HepG2 (cell line): ENCODE data around the gene EMC9. TPM values are rescaled to one million over a fixed set of nuclear protein-coding genes. Genes with fewer than 3 reads are reported as not detected.
A peak's percentile ranks its signal among the peaks of the same experiment; 100 is the strongest.

Experiments
- ARID2 ChIP-seq: sonication (generic); formaldehyde crosslinking; IDR thresholded peaks from 2 replicates; pipeline ENCODE4 v1.8.1; 2022; ENCODE audit warnings: mild to moderate bottlenecking, missing genetic modification reagents, borderline replicate concordance
- ATF7-NPFF ChIP-seq: sonication (generic); formaldehyde crosslinking; IDR thresholded peaks from 2 replicates; pipeline ENCODE4 v1.8.1; 2023; ENCODE audit warnings: mild to moderate bottlenecking, low read depth, missing genetic modification reagents, moderate library complexity
- HOXD1 ChIP-seq: sonication (generic); formaldehyde crosslinking; IDR thresholded peaks from 2 replicates; pipeline ENCODE4 v1.5.0; 2020; ENCODE audit warnings: missing genetic modification reagents
- KMT2B ChIP-seq: IDR thresholded peaks from 2 replicates; pipeline ENCODE4 v1.6.1; 2016; ENCODE audit warnings: missing genetic modification reagents, missing compliant biosample characterization
- NFAT5 ChIP-seq: sonication (generic); formaldehyde crosslinking; IDR thresholded peaks from 2 replicates; pipeline ENCODE4 v1.4.0; 2020; ENCODE audit warnings: missing genetic modification reagents
- NR0B2 ChIP-seq: sonication (generic); formaldehyde crosslinking; IDR thresholded peaks from 2 replicates; pipeline ENCODE4 v1.4.0; 2020; ENCODE audit warnings: mild to moderate bottlenecking, missing genetic modification reagents
- PREB ChIP-seq: sonication (generic); formaldehyde crosslinking; IDR thresholded peaks from 2 replicates; pipeline ENCODE4 v1.4.0; 2020; ENCODE audit warnings: missing genetic modification reagents
- TMF1 ChIP-seq: sonication (generic); formaldehyde crosslinking; IDR thresholded peaks from 2 replicates; pipeline ENCODE4 v1.8.1; 2022; ENCODE audit warnings: low read depth, missing genetic modification reagents
- TOPORS ChIP-seq: sonication (generic); formaldehyde crosslinking; IDR thresholded peaks from 2 replicates; pipeline ENCODE4 v1.8.0; 2023; ENCODE audit warnings: mild to moderate bottlenecking, missing genetic modification reagents
- WIZ ChIP-seq: sonication (generic); formaldehyde crosslinking; IDR thresholded peaks from 2 replicates; pipeline ENCODE4 v1.5.1; 2020; ENCODE audit warnings: mild to moderate bottlenecking, missing genetic modification reagents
- ZNF124 ChIP-seq: sonication (generic); formaldehyde crosslinking; IDR thresholded peaks from 2 replicates; pipeline ENCODE4 v1.4.0; 2020; ENCODE audit warnings: missing genetic modification reagents
- ZNF264 ChIP-seq: sonication (generic); formaldehyde crosslinking; IDR thresholded peaks from 2 replicates; pipeline ENCODE4 v1.4.0; 2020; ENCODE audit warnings: missing genetic modification reagents
- ZNF318 ChIP-seq: sonication (generic); formaldehyde crosslinking; IDR thresholded peaks from 2 replicates; pipeline ENCODE4 v1.4.0; 2020; ENCODE audit warnings: mild to moderate bottlenecking, missing genetic modification reagents
- ZNF782 ChIP-seq: sonication (generic); formaldehyde crosslinking; IDR thresholded peaks from 2 replicates; pipeline ENCODE4 v1.4.0; 2020; ENCODE audit warnings: missing genetic modification reagents, mild to moderate bottlenecking, borderline replicate concordance
- polyA plus RNA-seq, 8 experiments: library from polyadenylated mRNA; depleted of rRNA in 3 of 8; stranded (reverse) in 7 of 8; unstranded in 1 of 8; fragments of >200 nt; fragmentation: Illumina TruSeq in 4 of 8; extraction: Trizol in 4 of 8; gene quantifications; 2 replicates each; pipeline versions ENCODE4 v1.2.1 to v1.2.3, GENCODE V29; 2011 to 2016; ENCODE audit warnings: low read depth in 4 of 8, missing spikeins in 1 of 8, mixed read lengths in 1 of 8; ENCODE audit not compliant: insufficient read depth in 1 of 8
- total RNA-seq, 5 experiments: library from RNA; depleted of rRNA; stranded (reverse); fragments of >200 nt; fragmentation: Illumina TruSeq; extraction: Trizol; gene quantifications; 2 replicates each; pipeline ENCODE4 v1.2.3, GENCODE V29; 2016; ENCODE audit warnings: low read depth in 1 of 5

Gene EMC9
- total and polyA plus RNA-seq, 2 of the 13 experiments (the other 11 are each of a cell fraction or from before 2014, with no cell fraction given) = 60.5 to 78.7 TPM

- TF ChIP-seq WIZ (peak; percentile 24; the same call in 1 of the 2 replicates), TOPORS (CRISPR knock-in tag) (peak; percentile 52; the same call in 1 of the 2 replicates), ZNF318 (CRISPR knock-in tag) (0 out of 2 replicates have a peak, but pooled peaks have one; percentile 58), NR0B2 (CRISPR knock-in tag) (peak; percentile 92), ATF7-NPFF (0 out of 2 replicates have a peak, but pooled peaks have one; percentile 12), NFAT5 (CRISPR knock-in tag) (peak; percentile 59; the same call in 1 of the 2 replicates), KMT2B (CRISPR knock-in tag) (no peak), ZNF264 (no peak), PREB (CRISPR knock-in tag) (no peak), HOXD1 (no peak), TMF1 (CRISPR knock-in tag) (0 out of 2 replicates have a peak, but pooled peaks have one; percentile 28), ARID2 (CRISPR knock-in tag) (no peak), ZNF124 (CRISPR knock-in tag) (no peak), ZNF782 (CRISPR knock-in tag) (no peak; the same call in 1 of the 2 replicates)
Observed at GRCh38 chr14:24096545-24097181, 44.7 kb downstream of the EMC9 start (continued).
